RPMI7951 (cell line): ENCODE results near the gene CA10. TPM values are rescaled to one million over a fixed set of nuclear protein-coding genes. Genes with fewer than 3 reads are reported as not detected.

Experiments used
- DNase-seq: peaks from one replicate; pipeline ENCODE4 v3.0.0-alpha.2; 2012; ENCODE audit warnings: low read depth
- total RNA-seq: library from RNA; depleted of rRNA; stranded (reverse); fragments of >200 nt; shearing (Covaris generic); gene quantifications from 2 replicates; pipeline ENCODE4 v1.2.3, GENCODE V29; 2014

CA10 gene
- total RNA-seq, 1 experiment from 2014 or later = not detected

DNA sequence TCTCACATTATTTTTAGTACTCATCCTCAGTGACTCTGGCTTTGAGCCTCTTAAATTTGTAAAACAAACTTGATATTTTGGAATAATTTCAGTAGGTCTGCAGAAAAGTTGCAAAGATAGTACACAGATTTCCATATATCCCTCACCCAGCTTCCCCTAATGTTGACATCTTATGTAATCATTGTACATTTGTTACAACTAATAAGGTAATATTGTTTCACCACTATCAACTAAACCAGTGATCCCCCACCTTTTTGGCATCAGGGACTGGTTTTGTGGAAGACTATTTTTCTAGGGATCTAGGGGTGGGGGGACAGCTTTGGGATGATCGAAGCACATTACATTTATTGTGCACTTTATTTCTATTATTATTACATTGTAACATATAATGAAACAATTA is 391.2 kb downstream of the CA10 start:
- DNase-seq = no peak

DNA sequence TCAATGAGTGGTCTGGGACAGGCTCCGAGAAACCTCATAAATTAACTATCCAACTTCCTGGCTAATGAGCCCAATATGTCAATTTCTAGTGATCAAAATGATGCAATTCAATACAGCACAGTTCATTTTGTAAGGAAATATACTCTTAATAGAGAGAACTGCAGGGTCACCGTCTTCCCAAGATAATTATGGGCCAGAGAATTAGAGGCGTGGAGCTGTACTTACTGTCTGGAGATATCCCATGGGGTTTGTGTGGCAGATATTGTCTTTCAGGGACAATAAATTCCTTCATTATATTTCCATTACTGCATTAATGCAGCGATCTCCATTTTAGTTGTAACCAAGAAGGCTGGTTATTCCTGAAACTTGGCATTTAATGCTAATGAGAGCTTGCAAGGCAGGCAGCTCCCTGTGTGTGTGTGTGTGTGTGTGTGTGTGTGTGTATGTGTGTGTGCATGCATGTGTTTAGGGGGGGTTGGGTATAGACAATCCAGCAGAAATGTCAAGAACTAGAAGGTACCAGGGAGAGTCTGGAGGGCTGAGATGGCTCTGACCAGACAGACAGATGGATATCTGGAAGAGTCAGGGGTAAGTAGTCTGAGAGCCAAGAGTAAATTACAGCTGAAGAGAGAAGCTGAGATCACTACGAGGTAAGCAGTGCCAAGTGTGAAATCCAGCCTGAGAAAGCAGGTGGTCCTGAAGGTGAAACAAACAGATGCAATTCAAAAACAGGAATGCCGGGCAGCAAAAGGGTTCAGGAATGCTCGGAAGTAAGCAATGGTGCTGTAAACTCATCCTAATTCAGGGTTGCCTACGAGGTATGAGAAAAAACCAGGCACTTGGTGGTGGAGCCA is 393.0 kb downstream of the CA10 start:
- no peak for DNase-seq

DNA sequence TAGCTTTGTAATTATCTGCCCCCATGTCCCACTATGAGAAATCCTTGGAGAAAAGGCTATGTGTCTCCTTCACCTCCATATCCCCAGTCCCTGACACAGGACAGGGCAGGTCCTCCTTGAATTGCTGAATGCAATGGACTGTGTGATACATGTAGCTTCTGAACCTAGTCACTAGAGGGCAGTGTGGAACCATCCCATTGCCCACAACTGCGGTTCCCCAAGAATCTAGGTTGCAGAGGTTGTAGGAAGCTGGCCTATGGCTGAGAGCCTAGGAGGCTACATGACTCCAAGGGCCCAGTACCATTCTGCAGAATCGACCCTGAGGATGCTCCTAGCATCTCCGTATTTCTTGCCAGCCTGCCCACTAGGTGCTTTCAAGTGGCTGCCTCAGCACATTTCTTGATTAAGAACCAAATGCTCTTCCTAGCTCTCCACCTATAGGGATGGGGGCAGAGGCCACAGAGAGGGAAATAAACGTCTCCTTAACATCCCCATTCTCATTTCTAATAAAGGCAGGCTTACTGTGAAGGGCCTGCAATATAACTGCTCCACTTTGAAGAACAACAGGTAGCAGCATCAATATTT is 394.0 kb downstream of the CA10 start:
- DNase-seq = peak; percentile 39

DNA sequence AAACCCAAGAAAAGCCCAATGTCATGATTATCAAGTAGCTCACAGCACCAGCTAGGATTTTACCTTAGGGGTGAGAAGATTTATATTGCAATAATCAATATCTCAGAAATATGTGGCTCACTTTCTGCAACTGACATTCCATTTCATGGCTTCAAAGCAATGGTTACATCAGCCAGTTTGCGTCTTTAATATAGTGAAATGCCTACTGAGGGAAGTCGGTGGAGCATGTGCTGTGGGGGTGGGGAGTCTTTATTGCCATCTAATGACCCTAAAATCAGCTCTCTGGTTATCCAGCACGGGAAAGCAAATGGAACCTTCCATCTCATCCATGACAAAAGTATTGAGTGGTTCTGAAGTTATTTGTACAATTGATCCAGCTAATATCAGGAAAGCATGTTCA is 395.5 kb downstream of the CA10 start:
- DNase-seq = no peak

DNA sequence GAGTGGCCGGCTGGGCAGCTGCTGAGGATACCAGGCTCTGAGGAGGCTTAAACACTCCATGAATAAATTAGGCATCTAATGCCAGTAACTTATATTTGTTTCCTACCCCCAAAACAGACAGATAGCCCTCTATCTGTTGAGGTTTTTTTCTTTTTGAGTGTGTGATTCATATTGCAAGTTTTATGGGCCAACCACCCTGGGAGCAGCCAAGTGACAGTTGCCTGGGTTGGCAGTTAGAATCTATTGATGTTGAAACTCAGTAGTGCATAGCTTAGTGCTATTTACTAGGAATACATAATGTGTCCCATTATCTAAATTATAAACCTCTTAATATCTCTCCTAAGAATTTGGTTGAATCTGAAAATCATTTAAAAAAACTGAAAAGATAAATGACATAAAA is 397.4 kb downstream of the CA10 start:
- peak; percentile 6 for DNase-seq

DNA sequence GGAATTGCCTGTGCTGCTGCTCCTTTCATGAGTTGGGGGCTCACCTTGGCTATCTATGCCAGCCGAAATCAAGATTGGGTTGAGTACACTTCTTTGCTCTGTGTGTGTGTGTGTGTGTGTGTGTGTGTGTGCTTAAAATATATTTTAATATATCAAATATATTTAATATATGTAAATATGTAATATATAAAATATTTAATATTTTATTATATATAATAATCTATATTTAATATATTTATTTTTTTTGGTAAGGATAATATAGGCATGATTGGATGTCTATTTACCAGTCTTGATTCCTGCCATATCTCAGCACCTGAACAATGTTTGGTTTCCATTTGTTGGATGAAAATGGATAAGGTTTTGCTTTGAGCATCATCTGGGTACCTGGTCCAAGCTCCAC is 399.3 kb downstream of the CA10 start:
- no peak for DNase-seq

DNA sequence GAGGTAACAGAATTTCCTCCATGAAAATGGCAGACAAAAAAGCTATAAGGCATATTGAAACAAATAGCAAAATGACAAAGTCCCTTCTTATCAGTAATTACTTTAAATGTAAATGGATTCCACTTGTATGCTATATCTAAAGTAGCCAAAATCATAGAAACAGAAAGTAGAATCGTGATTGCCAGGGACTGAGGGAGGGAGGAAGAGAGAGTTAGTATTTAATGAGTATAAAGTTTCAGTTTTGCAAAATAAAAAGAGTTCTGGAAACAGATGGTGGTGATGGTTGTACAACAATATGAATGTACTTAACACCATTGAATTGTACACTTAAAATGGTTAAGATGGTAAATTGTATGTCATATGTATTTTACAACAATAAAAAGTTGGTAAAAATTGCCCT is 407.4 kb downstream of the CA10 start:
- DNase-seq = no peak

DNA sequence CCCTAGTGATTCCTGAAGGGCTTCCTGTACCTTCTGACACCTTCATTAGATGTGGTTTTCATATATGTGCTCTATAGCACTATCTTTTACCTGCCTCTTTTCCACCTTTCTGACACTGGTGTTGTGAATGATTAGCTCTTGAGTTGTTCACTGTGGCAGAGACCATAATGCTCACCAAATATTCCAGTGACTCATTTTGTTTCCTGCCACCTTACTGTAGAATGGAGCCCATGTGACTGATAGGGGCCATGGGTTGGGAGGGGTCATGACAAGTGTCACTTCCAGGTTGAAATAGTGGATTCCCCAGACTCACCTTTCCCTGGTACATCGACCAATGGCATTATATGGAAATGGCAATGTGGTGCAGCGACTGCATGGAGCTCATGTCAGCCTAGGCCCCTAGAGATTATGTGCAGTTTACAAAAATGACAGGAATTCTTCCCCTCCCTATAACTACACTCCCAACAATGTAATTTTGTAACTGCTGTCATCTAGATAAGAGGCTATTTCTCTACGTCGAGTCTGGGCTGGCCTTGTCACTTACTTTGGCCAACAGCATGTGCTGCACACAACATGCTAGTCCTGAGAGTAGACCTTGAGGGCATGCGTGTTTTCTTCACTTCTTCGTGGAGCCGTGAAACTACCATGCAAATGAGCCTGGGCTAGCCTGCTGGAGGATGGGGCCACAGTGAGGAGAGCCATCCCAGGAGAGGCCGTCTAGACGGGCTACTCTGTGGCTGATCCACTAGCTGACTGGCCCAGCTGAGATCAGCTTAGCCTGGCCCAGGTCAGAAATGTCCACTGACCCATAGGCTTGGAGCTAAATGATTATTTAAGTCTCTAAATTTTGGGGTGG is 409.5 kb downstream of the CA10 start:
- no peak for DNase-seq

DNA sequence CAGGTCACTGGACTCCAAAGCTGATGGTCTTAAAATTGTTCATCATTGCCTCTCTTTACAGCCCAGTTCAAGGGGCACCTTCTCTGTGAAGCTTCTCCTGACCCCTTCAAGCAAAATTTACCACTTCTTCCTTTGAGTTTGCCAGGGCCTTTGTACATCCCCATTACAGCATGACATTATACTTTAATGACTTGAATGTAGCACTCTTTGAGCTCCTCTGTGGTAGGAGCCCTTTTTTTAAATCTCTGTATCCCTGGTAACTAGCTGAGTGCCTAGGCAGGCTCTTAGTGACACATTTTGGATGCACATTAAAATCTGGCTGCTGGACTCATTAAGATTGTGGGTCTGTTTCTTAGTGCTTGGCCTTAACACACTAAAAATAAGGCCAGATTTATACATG is 412.1 kb downstream of the CA10 start:
- no peak for DNase-seq

DNA sequence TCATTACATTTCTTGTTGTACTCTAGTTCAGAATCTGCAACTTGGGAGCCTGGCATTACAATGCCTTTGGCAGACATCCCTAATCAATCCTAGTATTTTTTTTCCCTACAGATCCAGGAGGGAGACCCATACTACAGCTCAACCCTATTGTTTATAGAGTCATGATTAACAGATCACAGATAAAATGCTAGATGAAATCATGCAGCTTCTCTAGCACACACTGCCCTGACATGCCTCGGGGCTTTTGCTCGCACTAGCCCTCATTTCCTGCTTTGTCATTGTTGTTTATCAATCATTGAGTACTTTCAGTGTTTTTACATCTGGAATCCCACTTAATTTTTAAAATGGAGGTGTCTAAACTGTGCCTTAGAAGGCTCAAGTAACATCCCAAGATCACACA is 412.5 kb downstream of the CA10 start:
- no peak for DNase-seq

DNA sequence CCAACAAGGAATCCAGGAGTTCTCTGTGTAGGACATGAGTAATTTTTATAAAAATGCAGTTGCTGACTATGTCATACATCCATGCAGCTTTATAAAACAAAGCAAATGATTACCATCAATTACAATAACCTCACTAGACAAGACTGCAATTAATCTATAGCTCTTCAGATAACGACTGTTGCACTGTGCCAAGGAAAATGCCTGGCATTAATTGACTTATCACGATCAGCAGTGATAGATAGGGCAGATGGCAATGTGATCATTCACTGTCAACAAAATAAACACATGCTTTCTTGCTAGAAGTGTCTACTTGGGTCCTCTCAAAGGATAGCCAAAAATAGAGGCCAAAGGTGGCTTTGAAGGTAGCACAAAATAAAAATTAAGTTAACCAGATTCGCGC is 415.0 kb downstream of the CA10 start:
- DNase-seq = no peak

DNA sequence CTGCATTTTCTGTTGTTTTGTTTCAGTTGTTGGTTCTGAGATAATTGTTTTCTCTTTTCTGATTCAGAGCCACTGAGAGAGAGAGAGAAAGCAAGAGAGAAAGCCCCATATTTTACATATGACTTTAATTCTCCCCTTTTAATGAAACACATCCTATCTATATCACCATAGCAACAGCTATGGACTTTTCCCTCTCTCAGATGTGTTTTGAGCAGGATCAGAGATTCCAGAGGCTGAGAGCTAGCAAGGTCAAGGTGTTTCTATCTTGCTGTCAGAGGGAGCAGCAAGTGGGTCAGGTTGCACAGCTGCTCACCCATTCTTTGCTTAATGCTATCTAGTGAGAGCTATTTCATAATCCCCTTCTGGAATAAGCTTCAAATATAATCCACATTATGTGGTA is 415.9 kb downstream of the CA10 start:
- no peak for DNase-seq

DNA sequence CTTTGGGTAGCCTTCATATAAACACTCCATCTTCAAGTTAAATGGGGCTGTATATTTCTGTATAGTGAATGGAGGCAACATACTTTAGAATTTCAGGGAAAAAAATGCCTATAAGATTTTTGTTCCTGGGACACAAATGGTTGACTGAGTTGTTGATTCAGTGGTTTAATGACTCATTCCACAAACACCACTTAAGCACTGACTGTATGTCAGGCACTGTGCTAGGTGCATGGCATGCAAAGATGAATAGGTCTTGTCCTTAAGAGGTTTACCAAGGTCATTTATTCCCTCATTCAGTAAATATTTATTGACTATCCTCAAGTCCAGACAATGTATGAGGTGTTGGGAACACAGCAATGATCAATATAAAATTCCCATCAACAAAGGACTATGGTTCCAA is 417.1 kb downstream of the CA10 start:
- DNase-seq = no peak

DNA sequence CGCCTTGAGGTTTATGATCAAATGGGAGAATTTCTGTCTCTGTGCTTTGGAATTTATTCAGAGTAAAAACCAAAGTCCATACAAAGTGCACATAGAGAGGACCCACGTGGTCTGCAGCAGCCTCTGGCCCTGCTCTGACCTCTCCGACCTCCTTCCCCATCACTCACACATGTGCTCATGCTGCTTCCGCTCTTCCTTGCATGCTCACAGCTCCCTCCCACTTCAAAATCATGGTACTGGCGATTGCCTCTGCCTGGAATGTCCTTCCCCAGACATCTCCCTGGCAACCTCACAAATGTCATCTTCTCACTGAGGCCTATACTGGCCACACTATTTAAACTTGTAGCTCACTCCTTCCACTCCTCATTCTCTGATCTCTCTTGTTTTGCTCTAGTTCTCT is 418.0 kb downstream of the CA10 start:
- DNase-seq = no peak

DNA sequence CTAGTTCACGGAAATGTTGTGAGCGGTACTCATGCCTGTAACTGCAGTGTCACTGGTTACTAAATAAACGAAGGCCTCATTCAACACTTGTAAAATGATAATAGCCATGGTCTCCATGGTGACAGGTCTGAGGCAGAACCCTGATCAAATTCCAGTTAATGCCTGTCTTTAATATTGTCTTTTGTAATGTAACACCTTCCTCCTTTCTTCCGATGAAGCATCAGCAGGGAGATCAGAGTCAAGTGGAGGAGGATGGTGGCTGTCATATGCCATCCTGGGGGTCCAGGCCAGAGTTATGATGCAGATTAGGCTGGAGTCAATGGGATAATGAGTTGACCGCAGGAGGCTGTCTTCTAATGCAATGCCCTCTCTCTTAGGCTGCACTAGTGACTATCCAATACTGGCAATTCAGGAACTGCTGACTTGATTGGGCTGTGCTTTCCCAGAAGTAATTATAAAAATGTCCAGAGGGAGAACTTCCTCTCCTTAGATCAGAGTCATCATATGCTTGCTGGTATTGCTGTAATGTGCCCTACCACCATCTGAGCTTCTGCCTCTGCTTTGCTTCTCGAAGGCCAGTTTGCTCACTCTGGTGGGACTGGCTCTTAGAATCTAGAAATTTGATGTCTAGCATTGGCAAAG is 419.1 kb downstream of the CA10 start:
- DNase-seq = no peak

DNA sequence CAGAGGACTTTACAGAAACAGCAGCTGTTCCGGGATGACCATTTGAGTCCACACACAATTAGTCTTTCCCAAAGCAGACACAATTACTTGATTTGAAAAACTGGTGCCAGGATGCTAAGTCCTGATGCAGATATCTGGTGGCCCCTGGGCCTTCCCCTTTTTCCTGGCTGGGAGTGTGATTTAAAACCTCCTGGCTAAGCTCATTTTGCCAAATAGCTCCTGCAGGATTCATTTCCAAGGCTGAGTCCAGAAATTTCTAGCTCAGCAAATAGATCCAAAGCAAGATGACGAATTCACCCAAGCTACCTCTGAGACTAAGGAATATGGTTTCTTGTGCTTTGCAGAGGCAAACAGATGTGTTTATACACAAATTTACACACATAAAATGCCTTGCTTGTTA is 422.2 kb downstream of the CA10 start:
- DNase-seq = no peak

DNA sequence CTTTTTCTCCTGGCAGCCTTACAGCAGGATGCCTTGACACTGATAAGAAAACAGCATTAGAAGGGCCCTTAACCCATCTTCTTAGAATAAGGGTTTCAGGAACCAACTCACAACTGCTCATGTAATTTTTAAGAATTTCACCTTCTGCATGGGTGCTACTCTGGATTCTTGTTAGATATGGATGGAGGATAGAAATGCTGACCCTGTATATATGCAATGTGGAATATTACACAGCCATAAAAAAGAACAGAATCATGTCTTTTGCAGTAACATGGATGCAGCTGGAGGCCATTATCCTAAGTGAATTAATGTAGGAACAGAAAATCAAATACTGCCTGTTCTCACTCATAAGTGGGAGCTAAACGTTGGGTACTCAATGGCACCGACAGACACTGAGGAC is 423.5 kb downstream of the CA10 start:
- no peak for DNase-seq

DNA sequence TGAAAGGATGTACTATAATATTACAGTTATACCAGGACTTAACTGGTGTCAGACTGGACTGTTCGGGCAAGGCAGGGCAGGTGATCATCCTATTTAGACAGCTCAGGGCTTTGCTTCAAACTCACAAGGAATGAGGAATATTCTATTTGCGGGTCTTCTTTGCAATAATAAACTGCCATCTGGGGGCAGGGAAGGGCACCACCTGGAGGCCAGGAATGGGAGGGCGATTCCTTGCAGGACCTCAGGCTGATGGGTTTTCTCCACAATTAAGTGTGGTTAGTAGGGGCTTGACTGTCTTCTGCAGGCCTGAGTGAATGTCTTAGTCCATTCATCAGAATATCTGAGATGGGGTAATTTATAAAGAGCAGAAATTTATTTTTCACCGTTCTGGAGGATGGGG is 424.1 kb downstream of the CA10 start:
- no peak for DNase-seq

DNA sequence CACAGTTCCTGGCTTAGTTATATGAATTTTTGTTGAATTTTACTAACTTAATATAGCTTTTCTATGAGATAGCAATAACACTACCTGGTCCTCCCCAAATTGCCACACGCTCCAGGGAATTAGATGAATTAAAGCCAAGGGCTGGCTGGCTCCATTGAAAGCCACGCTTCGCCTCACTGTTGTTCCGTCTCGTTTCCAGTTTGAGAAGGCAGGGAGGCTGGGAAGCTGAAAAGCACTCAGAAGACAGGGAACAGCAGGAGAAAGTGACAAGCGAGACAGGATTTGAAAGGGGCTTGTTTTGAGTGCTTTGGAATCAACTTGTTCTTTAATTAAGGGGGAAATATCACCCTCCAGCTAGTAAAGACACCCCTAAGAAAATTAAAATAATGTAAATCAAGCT is 425.3 kb downstream of the CA10 start:
- DNase-seq = no peak

DNA sequence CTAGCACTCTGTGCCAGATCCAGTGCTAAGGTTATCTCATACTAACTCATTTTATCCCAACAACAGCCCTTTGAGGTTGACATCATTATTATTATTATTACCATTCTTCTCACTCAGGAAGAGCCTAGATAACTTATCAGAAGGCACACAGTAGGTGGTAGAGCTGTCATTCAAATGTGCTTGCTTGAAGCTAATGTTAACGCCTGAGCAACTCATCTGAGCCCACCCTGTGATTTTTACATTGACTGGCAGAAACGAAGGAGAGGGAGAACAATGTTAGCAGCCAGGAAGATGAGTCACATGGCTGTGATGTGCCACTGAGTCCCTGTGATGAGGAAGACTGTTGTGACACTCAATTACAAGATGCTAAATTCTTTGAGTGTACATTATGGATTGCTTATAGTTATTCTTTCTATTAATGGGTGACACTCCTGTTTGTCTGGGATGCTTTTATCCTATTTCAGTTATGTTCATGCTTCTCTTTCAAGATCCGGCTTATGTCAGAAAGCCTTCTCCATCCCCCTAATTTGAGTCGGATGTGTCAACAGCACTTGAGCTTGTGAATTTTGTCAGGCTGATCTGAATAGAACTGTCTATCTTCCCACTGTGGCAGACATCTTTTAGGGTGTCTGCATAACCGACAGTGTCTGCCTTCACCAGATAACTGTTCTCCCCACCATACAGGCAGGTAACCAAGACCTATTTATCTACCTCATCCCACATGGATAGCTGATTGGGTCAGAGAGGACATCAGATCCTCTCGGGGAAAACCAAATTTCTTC is 426.4 kb downstream of the CA10 start:
- no peak for DNase-seq

DNA sequence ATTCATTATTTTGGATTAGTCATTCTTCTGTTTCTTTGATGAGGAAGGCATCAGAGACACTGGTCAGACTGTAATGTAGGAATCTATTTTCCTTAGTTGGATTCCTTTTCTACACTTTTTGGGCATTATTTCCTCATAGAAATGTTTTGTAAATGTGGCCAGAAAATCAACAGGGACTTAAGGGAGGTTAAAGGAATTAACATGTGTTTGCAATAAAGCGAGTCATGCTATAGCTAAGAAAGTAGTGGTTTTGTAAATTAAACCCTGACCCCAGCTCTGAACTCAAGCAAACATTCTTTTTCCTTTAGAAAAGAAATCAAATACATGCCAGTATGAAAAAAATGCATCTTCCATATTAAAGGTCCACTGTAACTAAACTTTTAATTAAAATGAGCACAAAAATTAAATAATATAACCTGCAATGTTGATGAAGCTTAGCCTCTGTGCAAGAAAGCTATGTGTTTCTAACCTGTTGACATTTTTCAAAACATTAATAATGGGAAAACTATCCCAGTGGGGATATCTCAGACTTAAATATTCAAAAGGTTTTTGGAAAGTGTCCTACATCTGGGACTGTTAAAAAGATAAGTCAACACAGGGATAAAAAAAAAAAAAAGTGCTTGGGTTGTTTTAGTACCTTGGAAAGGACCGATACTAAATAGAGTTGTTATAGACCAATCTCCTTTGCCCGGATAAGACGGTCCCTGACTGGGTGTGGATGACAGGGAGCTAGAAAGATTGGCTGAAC is 428.0 kb downstream of the CA10 start:
- peak; percentile 1 for DNase-seq
